ENCODE results near the gene CDCA3. TPM values are rescaled to one million over a fixed set of nuclear protein-coding genes. Genes with fewer than 3 reads are reported as not detected.
A peak's percentile ranks its signal among the peaks of the same experiment; 100 is the strongest.

Gene CDCA3
- total and polyA plus RNA-seq, 8 donors, result 0.08 to 1.2 (median 0.73) TPM

DNA sequence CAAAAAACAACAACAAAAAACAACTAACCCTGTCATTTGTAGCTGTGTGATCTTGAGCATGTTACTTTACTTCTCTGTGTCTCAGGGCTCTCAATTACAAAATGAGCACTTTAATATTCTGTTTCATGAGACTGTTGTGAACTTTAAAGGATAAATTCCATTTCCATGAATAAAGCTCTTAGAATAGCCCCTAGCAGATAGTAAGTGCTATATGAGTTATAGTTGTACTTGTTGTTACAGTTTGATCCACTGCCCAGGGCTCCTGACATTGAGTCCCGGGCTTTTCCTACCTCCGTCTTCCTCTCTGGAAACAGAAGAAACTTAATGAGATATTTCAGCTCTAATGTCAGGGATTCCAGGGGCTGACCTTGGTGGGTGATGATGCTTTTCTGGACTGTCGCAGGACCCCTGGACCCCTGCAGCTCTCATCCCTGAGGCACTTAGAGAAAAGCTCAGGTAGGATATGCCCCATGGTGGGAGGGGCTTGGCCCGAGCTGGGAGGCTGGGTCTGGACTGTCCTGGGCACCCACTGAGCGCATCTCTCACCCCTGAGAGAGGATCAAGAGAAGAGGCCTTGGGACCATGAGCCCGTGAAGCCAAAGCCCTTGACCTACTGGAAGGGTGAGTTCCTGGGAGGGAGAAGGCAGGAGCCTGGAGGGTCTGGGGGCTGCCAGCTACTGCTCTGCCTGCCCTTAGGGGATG is 17.7 kb downstream of the CDCA3 start:
- Histone ChIP-seq H3K27ac (no peak overlapping the region), H3K9me3 (no peaks in the 10 kb centered on the region), H3K27me3 (no peaks in the 10 kb centered on the region), H3K4me3 (no peak overlapping the region), H3K36me3 (no peaks in the 10 kb centered on the region), H3K4me1 (no peaks in the 10 kb centered on the region)
- DNase-seq (peak in 1 of 6 donors; percentile 41), ATAC-seq (no peak), FAIRE-seq (no peak)
- intact Hi-C loops (cut with DNase I), result no loop called here
- TF ChIP-seq, protein P1, sequence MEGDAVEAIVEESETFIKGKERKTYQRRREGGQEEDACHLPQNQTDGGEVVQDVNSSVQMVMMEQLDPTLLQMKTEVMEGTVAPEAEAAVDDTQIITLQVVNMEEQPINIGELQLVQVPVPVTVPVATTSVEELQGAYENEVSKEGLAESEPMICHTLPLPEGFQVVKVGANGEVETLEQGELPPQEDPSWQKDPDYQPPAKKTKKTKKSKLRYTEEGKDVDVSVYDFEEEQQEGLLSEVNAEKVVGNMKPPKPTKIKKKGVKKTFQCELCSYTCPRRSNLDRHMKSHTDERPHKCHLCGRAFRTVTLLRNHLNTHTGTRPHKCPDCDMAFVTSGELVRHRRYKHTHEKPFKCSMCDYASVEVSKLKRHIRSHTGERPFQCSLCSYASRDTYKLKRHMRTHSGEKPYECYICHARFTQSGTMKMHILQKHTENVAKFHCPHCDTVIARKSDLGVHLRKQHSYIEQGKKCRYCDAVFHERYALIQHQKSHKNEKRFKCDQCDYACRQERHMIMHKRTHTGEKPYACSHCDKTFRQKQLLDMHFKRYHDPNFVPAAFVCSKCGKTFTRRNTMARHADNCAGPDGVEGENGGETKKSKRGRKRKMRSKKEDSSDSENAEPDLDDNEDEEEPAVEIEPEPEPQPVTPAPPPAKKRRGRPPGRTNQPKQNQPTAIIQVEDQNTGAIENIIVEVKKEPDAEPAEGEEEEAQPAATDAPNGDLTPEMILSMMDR (IDR thresholded peaks at IDR 0.05), result no peak
- WGBS, 2 donors, result 86 to 93% methylated on average over 6 of the region's 6 CpGs

DNA sequence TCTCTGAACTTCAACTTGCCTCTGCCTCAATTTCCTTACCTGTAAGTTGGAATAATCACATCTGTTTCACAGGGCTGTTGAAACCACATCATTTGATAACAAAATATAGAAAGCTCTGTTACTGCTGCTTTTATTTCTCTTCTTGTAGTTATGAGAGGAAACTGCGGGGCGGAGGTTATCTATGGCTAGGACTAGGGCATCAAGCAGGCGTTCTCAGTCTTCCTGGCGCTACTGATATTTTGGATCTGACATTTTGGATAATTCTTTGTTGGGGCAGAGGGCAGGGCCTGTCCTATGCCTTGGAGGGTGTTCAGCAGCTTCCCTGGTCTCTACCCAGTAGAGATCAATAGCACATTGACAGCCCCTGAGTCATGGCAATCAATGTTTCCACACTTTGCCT is 19.0 kb downstream of the CDCA3 start:
- Histone ChIP-seq H3K4me1 (peaks cover 0 to 4% (median 0%) of the 10 kb centered on the region in 3 donors), H3K27ac (no peak overlapping the region), H3K36me3 (no peaks in the 10 kb centered on the region), H3K4me3 (no peak overlapping the region), H3K27me3 (no peaks in the 10 kb centered on the region), H3K9me3 (no peaks in the 10 kb centered on the region)
- intact Hi-C loops (cut with DNase I), result no loop called here
- no peak for FAIRE-seq
- DNase-seq, result peak in 1 of 6 donors; percentile 5
- TF ChIP-seq, protein P1 (IDR thresholded peaks at IDR 0.05), result no peak
- no peak for ATAC-seq
- WGBS, 2 donors, result 92 to 95% methylated on average over 4 of the region's 4 CpGs

DNA sequence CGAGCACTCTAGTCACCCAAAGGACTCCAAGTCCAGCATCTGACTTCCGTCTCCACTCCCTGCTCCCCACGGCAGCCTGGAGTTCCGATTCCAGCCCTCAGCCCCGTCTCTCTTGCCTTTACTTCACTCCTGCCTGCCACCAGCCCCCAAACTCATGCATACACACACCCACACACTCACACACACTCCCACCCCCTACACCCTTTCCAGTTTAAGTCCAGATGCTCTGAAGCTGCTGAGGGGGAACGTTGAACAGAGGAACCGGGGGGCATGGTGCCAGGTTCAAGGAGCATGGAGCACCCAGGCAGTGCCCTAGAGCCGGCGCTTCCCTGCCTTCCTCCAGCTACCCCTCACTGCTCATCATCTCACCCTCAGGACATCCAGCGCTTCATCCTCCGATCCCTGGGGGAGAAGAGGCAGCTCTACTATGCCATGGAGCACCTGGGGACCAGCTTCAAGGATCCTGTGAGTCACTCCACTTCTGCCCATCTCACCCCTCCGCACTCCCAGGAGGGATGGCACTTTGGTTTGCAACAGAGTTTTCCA is 19.6 kb downstream of the CDCA3 start:
- ATAC-seq, result no peak
- Histone ChIP-seq H3K36me3 (no peaks in the 10 kb centered on the region), H3K27ac (no peak overlapping the region), H3K27me3 (no peaks in the 10 kb centered on the region), H3K9me3 (no peaks in the 10 kb centered on the region), H3K4me1 (peaks cover 0 to 4% (median 0%) of the 10 kb centered on the region in 3 donors), H3K4me3 (no peak overlapping the region)
- peak in 1 of 6 donors; percentile 41 for DNase-seq
- TF ChIP-seq, protein P1 (IDR thresholded peaks at IDR 0.05), result no peak
- intact Hi-C loops (cut with DNase I), result no loop called here
- FAIRE-seq, result no peak
- 87 to 94% methylated on average over 12 of the region's 12 CpGs for WGBS, 2 donors

DNA sequence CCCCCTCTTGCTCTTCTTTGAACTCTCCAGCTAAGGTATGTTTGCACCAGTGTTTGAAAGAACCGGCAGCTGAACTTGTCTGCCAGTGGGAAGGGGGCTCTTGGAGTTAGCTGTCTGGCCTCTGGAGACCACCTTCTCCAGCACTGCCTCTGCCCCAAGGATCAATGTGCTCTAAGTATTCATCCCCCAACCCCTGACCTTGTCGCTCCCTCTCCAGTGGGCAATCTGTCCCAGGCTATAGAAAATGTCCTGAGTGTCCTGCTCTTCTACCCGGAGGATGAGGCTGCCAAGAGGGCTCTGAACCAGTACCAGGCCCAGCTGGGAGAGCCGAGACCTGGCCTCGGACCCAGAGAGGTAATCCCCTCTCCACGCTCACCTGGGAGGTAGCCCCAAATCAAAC is 20.1 kb downstream of the CDCA3 start:
- Histone ChIP-seq H3K27ac (no peak overlapping the region), H3K27me3 (no peaks in the 10 kb centered on the region), H3K9me3 (no peaks in the 10 kb centered on the region), H3K4me3 (no peak overlapping the region), H3K4me1 (peaks cover 0 to 4% (median 0%) of the 10 kb centered on the region in 3 donors), H3K36me3 (no peaks in the 10 kb centered on the region)
- TF ChIP-seq, protein P1 (IDR thresholded peaks at IDR 0.05), result no peak
- intact Hi-C loops (cut with DNase I), result no loop called here
- ATAC-seq (no peak), DNase-seq (peak in 1 of 6 donors; percentile 31), FAIRE-seq (no peak)
- 86 to 89% methylated on average over 6 of the region's 6 CpGs for WGBS, 2 donors
